ENCODE measurements around the gene ATXN7.

Gene ATXN7

DNA sequence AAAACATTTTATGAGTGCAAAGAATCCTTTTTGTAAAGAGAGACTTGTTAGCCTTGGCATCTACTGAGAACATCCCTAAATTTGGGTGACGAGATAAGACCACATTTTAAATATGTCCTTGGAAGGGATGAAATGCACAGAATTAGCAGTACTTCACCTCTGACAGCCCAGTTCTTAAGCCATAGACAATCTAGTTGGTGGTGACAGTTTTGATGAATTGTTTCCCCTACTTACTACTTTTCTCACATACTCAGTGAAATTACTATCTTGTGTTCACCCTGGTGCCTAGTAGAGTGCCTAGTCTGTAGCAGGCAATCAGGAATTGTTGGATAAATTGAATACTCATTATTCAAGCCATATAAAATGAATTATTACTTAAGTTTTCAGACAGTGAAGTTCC is 45.1 kb downstream of the ATXN7 start:
- TF ChIP-seq, protein P1, sequence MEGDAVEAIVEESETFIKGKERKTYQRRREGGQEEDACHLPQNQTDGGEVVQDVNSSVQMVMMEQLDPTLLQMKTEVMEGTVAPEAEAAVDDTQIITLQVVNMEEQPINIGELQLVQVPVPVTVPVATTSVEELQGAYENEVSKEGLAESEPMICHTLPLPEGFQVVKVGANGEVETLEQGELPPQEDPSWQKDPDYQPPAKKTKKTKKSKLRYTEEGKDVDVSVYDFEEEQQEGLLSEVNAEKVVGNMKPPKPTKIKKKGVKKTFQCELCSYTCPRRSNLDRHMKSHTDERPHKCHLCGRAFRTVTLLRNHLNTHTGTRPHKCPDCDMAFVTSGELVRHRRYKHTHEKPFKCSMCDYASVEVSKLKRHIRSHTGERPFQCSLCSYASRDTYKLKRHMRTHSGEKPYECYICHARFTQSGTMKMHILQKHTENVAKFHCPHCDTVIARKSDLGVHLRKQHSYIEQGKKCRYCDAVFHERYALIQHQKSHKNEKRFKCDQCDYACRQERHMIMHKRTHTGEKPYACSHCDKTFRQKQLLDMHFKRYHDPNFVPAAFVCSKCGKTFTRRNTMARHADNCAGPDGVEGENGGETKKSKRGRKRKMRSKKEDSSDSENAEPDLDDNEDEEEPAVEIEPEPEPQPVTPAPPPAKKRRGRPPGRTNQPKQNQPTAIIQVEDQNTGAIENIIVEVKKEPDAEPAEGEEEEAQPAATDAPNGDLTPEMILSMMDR (conservative IDR thresholded peaks at IDR 0.05), result no peak
- TF ChIP-seq ZFX (IDR thresholded peaks at IDR 0.05), result no peak
- no peak overlapping the region for H3K27ac ChIP-seq

DNA sequence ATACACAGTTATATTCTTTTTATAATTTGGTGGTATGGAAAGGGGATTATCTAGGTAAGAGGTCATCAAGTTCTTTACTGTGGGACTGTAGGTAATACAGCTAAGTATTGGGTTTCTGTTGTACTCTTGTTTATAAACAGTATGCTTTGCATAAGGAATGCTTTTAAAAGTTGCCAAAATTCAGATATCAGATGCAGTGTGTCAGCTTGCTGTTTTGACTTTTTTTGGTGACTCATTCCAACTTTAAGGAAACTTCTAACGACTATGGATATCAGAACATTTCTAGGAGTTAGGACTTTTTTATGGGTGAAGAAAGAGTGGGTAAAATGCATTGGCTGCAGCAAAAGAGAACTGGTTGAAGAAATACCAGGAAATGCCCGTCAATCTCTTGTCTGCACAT is 45.8 kb downstream of the ATXN7 start:
- H3K27ac ChIP-seq, result no peak overlapping the region
- TF ChIP-seq, protein P1 (conservative IDR thresholded peaks at IDR 0.05), result no peak
- no peak for TF ChIP-seq ZFX (IDR thresholded peaks at IDR 0.05)

DNA sequence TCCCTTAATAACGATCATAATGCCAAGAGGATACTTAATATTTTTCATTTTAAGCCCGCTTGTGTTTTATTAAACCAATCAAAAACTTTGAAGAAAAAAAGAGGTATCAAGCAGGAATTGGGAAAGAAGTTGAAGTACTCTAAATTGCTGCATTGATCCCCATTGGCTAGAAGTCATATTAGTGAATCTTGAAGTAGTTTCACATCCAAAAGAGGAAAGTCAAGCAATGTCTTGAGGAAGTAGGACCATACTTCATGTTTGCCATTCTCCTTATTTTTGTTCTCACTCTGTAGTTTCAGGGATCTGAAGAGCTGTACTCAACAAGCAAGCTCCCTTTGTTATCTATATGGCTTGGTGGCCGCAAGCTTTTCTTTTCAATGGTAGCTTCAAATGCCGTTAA is 46.3 kb downstream of the ATXN7 start:
- no peak overlapping the region for H3K27ac ChIP-seq
- TF ChIP-seq, protein P1 (conservative IDR thresholded peaks at IDR 0.05), result no peak
- no peak for TF ChIP-seq ZFX (IDR thresholded peaks at IDR 0.05)

DNA sequence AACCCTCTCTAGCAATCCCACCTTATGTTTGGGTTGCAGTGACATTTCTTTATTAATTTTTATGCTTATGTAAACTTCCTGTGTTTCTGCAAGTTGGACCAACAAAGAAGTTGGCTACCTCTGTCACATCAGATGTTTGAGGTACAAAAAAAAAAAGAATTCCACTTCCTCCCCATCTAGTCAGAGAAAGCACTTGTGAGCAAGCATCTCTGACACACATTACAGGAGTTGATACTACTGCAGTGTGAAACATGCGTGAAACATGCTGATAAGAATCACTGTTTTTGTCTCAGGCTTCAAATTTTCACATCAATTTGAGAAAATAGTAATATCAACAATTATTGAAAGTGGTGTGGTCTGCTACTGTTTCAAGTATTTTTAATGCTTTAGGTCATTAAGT is 47.2 kb downstream of the ATXN7 start:
- TF ChIP-seq ZFX (IDR thresholded peaks at IDR 0.05), result no peak
- TF ChIP-seq, protein P1 (conservative IDR thresholded peaks at IDR 0.05), result no peak
- H3K27ac ChIP-seq, result no peak overlapping the region

DNA sequence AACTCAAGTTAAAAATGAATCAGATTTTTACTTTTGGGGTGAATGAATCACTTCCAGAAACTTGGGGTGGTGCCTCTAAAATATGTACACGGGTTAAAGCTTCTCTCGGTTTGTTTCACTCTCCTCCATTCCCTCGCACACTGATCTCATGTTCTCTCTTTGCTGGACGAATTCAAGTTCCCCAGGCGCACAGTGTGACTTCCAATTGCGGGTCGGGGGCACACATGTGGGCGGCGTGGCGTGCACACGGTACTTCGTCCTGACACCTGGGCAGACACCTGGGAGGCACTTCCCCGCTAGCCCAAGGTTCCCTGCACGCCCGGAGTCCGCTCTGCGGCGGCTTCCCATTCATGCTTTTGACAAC is 47.8 kb downstream of the ATXN7 start:
- no peak for TF ChIP-seq ZFX (IDR thresholded peaks at IDR 0.05)
- TF ChIP-seq, protein P1 (conservative IDR thresholded peaks at IDR 0.05), result no peak
- H3K27ac ChIP-seq, result peak overlapping the region; percentile 77

DNA sequence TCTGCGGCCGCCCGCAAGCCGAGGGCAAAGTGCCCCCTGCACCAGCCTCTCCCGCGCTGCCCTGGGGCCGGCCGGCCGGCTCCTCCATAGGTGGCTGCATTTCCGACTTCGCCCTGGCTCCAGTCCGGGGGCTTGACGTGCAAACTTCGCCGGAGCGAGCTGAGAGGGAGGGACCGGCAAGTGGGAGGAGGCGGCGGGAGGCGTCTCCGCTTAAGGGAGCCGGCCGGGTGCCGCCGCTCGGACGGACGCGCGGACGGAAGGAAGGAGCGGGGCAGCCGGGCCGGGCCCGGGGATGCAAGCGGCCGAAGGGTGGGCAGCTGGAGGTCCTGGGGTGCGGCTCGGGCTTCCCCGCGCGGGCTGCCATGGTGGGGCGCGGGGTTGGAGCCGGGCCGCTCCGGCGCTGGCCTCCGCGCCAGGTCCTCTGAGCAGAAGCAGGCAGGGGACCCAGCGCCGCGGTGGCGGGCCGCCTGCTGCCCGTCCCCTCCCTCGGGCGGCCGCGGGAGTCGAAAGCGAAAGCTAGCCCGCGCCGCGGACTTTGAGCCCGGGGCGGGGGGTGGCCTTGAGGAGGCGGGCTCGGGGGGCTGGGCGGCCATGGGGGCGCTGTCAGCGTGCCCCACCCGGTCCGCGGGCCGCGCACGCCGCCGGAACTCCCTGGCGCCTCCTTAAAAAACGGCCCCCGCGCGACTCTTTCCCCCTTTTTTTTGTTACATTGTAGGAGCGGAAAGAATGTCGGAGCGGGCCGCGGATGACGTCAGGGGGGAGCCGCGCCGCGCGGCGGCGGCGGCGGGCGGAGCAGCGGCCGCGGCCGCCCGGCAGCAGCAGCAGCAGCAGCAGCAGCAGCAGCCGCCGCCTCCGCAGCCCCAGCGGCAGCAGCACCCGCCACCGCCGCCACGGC is 48.5 kb downstream of the ATXN7 start, which contains the start of gene SCAANT1:
Gene SCAANT1, minus strand, starts transcription at position 511 of the 895 bp plus-strand sequence.
- peak within 1 kb of the TSS; percentile 77 for H3K27ac ChIP-seq

More for the DNA sequence above, 48.5 kb downstream of the ATXN7 start, which contains the start of gene SCAANT1:
- TF ChIP-seq, protein P1 (conservative IDR thresholded peaks at IDR 0.05), result peak; percentile 24
- TF ChIP-seq ZFX (IDR thresholded peaks at IDR 0.05), result peak; percentile 61
